D721Med (cell line): ENCODE results near the gene SGCA.

ENCODE experiments used
- DNase-seq: peaks from one replicate; pipeline ENCODE4 v3.0.0; 2011; ENCODE audit warnings: low spot score; ENCODE audit not compliant: insufficient read length
- FAIRE-seq: peaks from 2 replicates; lab custom pipeline; 2011; peaks lifted over from hg19 to GRCh38; lab: Jason Lieb, UNC
- CTCF ChIP-seq: IDR thresholded peaks from 2 replicates; pipeline ENCODE4 v1.5.1; 2012; ENCODE audit warnings: mild to moderate bottlenecking, control low read depth; ENCODE audit not compliant: insufficient read depth; ENCODE audit errors: missing control alignments

The SGCA gene

GRCh38 chr17:50175035-50175807 lies 9.4 kb downstream of the SGCA start:
- FAIRE-seq (no peak), DNase-seq (no peak)
- TF ChIP-seq CTCF, result no peak

- DNase-seq, result no peak
- TF ChIP-seq CTCF, result no peak
- FAIRE-seq, result no peak
Observed at GRCh38 chr17:50176559-50177357, 11.0 kb downstream of the SGCA start.

DNA sequence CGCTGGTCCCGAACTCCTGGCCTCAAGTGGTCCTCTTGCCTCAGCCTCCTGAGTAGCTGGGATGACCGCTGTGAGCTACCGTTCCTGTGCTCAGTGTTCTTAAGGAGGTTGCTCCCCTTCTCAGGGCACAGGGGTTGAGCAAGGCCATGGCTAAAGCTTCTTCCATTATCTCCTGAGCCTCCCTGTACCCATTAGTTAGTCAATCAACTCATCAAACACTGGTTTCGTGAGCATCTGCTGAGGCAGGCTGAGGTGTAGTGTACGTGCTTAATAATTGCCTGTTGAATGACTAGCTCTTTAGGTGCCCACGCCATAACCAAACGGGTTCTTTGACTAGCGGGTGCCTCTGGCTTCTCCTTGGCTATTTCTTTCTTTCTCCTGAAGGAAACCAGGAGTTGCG lies 11.7 kb downstream of the SGCA start:
- TF ChIP-seq CTCF, result no peak
- no peak for DNase-seq
- FAIRE-seq, result no peak

DNA sequence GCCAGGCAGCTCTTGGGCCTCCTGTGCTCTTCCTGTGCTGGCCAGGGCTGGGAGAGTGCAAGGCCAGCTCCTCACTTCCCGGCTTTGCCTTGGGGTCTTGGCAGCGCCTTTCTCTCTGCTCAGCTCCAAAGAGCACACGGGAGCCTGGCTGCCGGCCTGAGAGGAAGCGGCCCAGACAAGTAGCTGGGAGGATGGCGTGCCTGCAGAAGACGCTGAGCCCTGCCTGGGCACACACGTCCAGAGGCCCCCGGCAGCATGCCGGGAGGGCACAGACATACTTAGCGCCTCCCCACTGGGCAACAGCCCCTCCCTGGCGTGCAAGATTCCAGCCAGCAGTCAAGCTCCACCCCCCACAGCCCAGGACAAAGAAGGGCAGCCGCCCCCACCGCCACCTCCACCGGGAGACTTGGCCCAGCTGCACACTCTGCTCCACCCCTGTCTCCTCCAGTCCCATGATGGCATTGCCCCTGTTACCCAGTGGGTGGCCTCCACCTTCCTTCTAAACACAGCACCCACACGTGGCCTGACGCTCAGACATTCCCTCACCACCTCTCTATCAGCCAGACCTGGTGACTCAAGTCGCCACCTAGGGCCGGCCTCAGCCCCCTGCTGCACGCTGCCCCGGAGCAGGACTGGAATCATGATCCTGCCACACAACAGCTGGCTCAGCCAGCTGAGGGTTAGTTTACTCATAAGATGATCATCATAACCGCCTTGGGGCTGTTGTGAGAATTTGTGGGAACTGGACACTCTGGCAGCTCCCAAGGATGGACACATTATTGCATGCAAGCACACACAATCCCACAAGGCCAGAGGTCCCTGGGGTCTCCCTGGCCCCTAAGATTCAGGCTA lies 12.4 kb downstream of the SGCA start:
- no peak for DNase-seq
- peak; percentile 58 for TF ChIP-seq CTCF
- FAIRE-seq, result no peak

DNA sequence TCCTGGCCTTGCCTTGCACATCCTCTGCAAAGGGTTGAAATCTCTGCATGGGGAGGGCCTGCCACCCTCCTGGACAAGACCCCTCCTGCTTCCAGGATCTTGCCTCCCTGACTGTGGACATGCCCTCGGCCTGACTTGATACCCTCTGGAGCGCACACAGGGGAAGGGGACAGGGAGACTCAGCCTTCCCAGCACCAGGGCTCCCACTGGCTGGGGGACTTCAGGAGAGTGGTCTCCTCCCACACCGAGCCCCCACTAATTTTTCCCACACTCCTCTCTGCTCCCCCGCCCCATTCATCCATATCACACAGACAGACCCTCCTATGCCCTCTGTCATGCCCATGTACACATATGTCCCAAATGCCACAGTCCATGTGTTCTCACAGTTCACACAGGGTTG lies 14.3 kb downstream of the SGCA start:
- no peak for DNase-seq
- FAIRE-seq, result no peak
- TF ChIP-seq CTCF, result no peak

DNA sequence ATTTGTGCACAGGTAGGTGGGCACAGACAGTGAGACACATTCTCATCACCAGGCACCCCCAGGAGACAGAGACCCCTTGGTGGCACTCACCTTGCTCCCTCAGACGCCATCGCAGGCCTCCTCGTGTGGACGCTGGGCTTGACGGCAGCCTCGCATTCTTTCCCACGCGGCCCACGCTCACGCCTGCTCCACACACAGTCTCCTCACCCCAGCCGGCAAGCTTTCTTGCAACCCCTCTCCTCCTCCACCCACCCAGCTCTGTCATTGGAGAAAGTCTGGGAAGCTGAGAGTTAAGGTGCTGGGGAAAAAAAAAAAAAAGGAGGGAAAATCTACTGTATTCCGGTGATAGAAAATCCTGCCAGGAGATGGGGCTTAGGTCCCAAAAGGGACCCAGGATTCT lies 14.8 kb downstream of the SGCA start:
- DNase-seq (no peak), FAIRE-seq (no peak)
- no peak for TF ChIP-seq CTCF
